SU-DHL-6 (cell line): ENCODE data around the gene TMC3.

ENCODE experiments used
- EZH2phosphoT487 ChIP-seq: fragments of 200-600 bp; sonication (generic), shearing (Covaris generic); conservative IDR thresholded peaks from 2 replicates; pipeline ENCODE4 v1.6.1; 2018; ENCODE audit warnings: mild to moderate bottlenecking, antibody characterized with exemption, low read length, moderate library complexity, mixed read lengths
- TF ChIP-seq, protein P1 (sequence below): fragments of 200-600 bp; sonication (generic); IDR thresholded peaks from one replicate; pipeline ENCODE4 v1.5.1; 2017; ENCODE audit warnings: antibody characterized with exemption, mild to moderate bottlenecking, low read length, moderate library complexity; ENCODE audit not compliant: insufficient read depth, poor library complexity, severe bottlenecking

DNA sequence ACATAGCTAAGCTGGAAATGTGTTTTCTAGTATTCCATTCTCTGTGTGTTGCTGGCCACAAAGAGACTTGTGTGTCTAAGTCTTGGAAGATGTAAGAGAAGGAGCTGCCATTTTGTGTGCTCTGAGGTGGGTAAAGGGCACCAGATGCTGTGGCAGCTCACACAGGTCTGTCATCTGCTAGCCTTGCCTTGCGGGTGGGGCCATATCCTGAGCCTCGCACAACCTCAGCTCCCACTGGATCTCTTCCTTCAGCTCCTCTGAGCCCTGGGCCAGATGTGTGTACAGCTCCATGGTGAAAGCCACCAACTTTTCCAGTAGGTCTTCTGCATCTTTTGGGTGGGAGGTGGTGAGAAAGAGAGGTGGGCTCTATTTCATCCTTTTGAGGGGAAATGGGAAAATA is 6.7 kb upstream of the TMC3 start:
- TF ChIP-seq, protein P1, sequence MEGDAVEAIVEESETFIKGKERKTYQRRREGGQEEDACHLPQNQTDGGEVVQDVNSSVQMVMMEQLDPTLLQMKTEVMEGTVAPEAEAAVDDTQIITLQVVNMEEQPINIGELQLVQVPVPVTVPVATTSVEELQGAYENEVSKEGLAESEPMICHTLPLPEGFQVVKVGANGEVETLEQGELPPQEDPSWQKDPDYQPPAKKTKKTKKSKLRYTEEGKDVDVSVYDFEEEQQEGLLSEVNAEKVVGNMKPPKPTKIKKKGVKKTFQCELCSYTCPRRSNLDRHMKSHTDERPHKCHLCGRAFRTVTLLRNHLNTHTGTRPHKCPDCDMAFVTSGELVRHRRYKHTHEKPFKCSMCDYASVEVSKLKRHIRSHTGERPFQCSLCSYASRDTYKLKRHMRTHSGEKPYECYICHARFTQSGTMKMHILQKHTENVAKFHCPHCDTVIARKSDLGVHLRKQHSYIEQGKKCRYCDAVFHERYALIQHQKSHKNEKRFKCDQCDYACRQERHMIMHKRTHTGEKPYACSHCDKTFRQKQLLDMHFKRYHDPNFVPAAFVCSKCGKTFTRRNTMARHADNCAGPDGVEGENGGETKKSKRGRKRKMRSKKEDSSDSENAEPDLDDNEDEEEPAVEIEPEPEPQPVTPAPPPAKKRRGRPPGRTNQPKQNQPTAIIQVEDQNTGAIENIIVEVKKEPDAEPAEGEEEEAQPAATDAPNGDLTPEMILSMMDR = no peak
- no peak for TF ChIP-seq EZH2phosphoT487
